GM23338 (cell line): Measurements from ENCODE around the gene ZCCHC17. TPM values are rescaled to one million over a fixed set of nuclear protein-coding genes. Genes with fewer than 3 reads are reported as not detected.

ENCODE experiments used
- ATAC-seq: fragments of 200-7000 bp; cut with Tn5 transposase; 3 replicates; pipeline ENCODE4 v1.9.1; 2020
- DNase-seq: peaks from one replicate; pipeline ENCODE4 v3.0.0-alpha.2; 2015; ENCODE audit warnings: low spot score
- H2AFZ ChIP-seq: fragments of 200-600 bp; sonication (generic); 2 replicates; pipeline ENCODE4 v1.8.0; 2016; ENCODE audit warnings: antibody characterized with exemption, mild to moderate bottlenecking, moderate library complexity
- H3F3A ChIP-seq: fragments of 200-600 bp; sonication (generic); replicated peaks from 2 replicates; pipeline ENCODE4 v1.8.0; 2017; ENCODE audit warnings: antibody characterized with exemption, mixed run types, low read depth
- H3K27ac ChIP-seq: fragments of 200-600 bp; sonication (generic); 2 replicates; pipeline ENCODE4 v1.6.1; 2016; ENCODE audit warnings: low read depth
- H3K27me3 ChIP-seq: fragments of 200-600 bp; sonication (generic); 2 replicates; pipeline ENCODE4 v1.8.0; 2016; ENCODE audit warnings: mild to moderate bottlenecking, mixed run types, moderate library complexity; ENCODE audit not compliant: insufficient read depth
- H3K36me3 ChIP-seq: fragments of 200-600 bp; sonication (generic); 2 replicates; pipeline ENCODE4 v1.8.0; 2016; ENCODE audit warnings: mild to moderate bottlenecking; ENCODE audit not compliant: insufficient read depth
- H3K4me1 ChIP-seq: fragments of 200-600 bp; sonication (generic); 2 replicates; pipeline ENCODE4 v1.8.0; 2016; ENCODE audit warnings: mild to moderate bottlenecking, moderate library complexity; ENCODE audit not compliant: insufficient read depth
- H3K4me2 ChIP-seq: fragments of 200-600 bp; sonication (generic); 2 replicates; pipeline ENCODE4 v1.7.1; 2017; ENCODE audit warnings: mixed run types
- H3K4me3 ChIP-seq: fragments of 200-600 bp; sonication (generic); 2 replicates; pipeline ENCODE4 v1.6.1; 2016; ENCODE audit warnings: mixed run types
- H3K79me2 ChIP-seq: fragments of 200-600 bp; sonication (generic); replicated peaks from 2 replicates; pipeline ENCODE4 v1.8.0; 2017; ENCODE audit warnings: mild to moderate bottlenecking; ENCODE audit not compliant: insufficient read depth
- H3K9me2 ChIP-seq: fragments of 200-600 bp; sonication (generic); 2 replicates; pipeline ENCODE4 v1.8.0; 2017; ENCODE audit not compliant: insufficient read depth
- H4K20me1 ChIP-seq: fragments of 200-600 bp; sonication (generic); replicated peaks from 2 replicates; pipeline ENCODE4 v1.8.0; 2017; ENCODE audit warnings: mild to moderate bottlenecking; ENCODE audit not compliant: insufficient read depth
- H3K27ac Mint-ChIP-seq: 2 replicates; pipeline ENCODE4 v1.8.0; 2020; ENCODE audit warnings: inconsistent platforms, mild to moderate bottlenecking, moderate library complexity, mixed read lengths
- H3K27me3 Mint-ChIP-seq: 3 replicates; pipeline ENCODE4 v1.8.0; 2022; ENCODE audit warnings: low read depth, mild to moderate bottlenecking, moderate library complexity, mixed read lengths, inconsistent platforms; ENCODE audit not compliant: insufficient read depth, poor library complexity
- H3K36me3 Mint-ChIP-seq: 3 replicates; pipeline ENCODE4 v1.8.0; 2021; ENCODE audit warnings: low read depth, mild to moderate bottlenecking, inconsistent platforms, moderate library complexity, mixed read lengths
- H3K4me1 Mint-ChIP-seq: 3 replicates; pipeline ENCODE4 v1.8.0; 2020; ENCODE audit warnings: mild to moderate bottlenecking, inconsistent platforms, mixed read lengths
- H3K4me3 Mint-ChIP-seq: 3 replicates; pipeline ENCODE4 v1.8.0; 2021; ENCODE audit warnings: moderate library complexity, mild to moderate bottlenecking, inconsistent platforms, mixed read lengths
- H3K9me3 Mint-ChIP-seq: 3 replicates; pipeline ENCODE4 v1.8.0; 2020; ENCODE audit warnings: moderate library complexity, mild to moderate bottlenecking, inconsistent platforms, mixed read lengths
- CTCF ChIP-seq, 2 experiments: fragments of 200-600 bp in 1 of 2; sonication (generic) in 1 of 2; conservative IDR thresholded peaks; 2 replicates each; pipeline versions ENCODE4 v1.5.1 to v1.6.1; 2016 to 2017; ENCODE audit warnings: antibody characterized with exemption in 2 of 2, low read depth in 2 of 2, mild to moderate bottlenecking in 2 of 2, moderate library complexity in 1 of 2
- ETS1 ChIP-seq: IDR thresholded peaks from 2 replicates; pipeline ENCODE4 v1.6.1; 2016; ENCODE audit warnings: antibody characterized with exemption
- EZH2 ChIP-seq: fragments of 200-600 bp; sonication (generic); IDR thresholded peaks from one replicate; pipeline ENCODE4 v1.8.0; 2017; ENCODE audit warnings: antibody characterized with exemption, mild to moderate bottlenecking, low read depth; ENCODE audit not compliant: unreplicated experiment
- EZH2phosphoT487 ChIP-seq: fragments of 200-600 bp; sonication (generic); IDR thresholded peaks from one replicate; pipeline ENCODE4 v1.8.1; 2018; ENCODE audit warnings: antibody characterized with exemption; ENCODE audit not compliant: unreplicated experiment
- REST ChIP-seq: IDR thresholded peaks from one replicate; pipeline ENCODE4 v1.6.1; 2018; ENCODE audit warnings: antibody characterized with exemption; ENCODE audit not compliant: unreplicated experiment
- ZNF462 ChIP-seq: fragments of 250-450 bp; sonication (Bioruptor Pico); IDR thresholded peaks from 2 replicates; pipeline ENCODE4 v1.5.0; 2020; ENCODE audit warnings: mild to moderate bottlenecking, moderate library complexity
- polyA plus RNA-seq: library from polyadenylated mRNA; unstranded; fragments of >200 nt; fragmentation: Nextera tagmentation; extraction: Ambion mirVana; gene quantifications from 2 replicates; pipeline ENCODE4 v1.2.1, GENCODE V29; 2016
- total RNA-seq: library from RNA; depleted of rRNA; stranded (reverse); fragments of >200 nt; shearing (Covaris generic); gene quantifications from 2 replicates; pipeline ENCODE4 v1.2.3, GENCODE V29; 2014

ZCCHC17 gene
- total and polyA plus RNA-seq, 2 experiments from 2014 or later: 40.1 to 134 TPM

GRCh38 chr1:31299365-31299764, 2.5 kb downstream of the ZCCHC17 start (continued):
- TF ChIP-seq ZNF462: no peak
- TF ChIP-seq EZH2phosphoT487: no peak
- no peak for TF ChIP-seq ETS1
- TF ChIP-seq EZH2: no peak
- no peak for TF ChIP-seq CTCF (conservative IDR thresholded peaks at IDR 0.05; ENCODE audit: low read depth in 2 of 2)

GRCh38 chr1:31300193-31300592, 3.4 kb downstream of the ZCCHC17 start:
- no peak overlapping the region for H2AFZ ChIP-seq
- Mint-ChIP-seq H3K9me3 (no peaks in the 10 kb centered on the region), H3K36me3 (peaks cover 5% of the 10 kb centered on the region), H3K4me1 (peaks cover 8% of the 10 kb centered on the region), H3K27me3 (no peaks in the 10 kb centered on the region), H3K27ac (no peak overlapping the region), H3K4me3 (no peak overlapping the region)
- ATAC-seq: no peak
- no peak overlapping the region for H3K4me3 ChIP-seq
- no peak overlapping the region for H3K27ac ChIP-seq
- H3K79me2 ChIP-seq: peaks cover 93% of the 10 kb centered on the region
- no peaks in the 10 kb centered on the region for H3K27me3 ChIP-seq
- no peak overlapping the region for H3K4me2 ChIP-seq
- H4K20me1 ChIP-seq: peaks cover 18% of the 10 kb centered on the region
- no peak for DNase-seq
- H3K4me1 ChIP-seq: peaks cover 4% of the 10 kb centered on the region
- no peaks in the 10 kb centered on the region for H3K36me3 ChIP-seq
- no peaks in the 10 kb centered on the region for H3K9me2 ChIP-seq
- peaks cover 2% of the 10 kb centered on the region; the same call in 1 of the 2 replicates for H3F3A ChIP-seq
- no peak for TF ChIP-seq REST
